ENCODE results near the gene PLCXD1. TPM values are rescaled to one million over a fixed set of nuclear protein-coding genes. Genes with fewer than 3 reads are reported as not detected.
"Not testable (repeated sequence)": the region's sequence is repeated elsewhere in the genome, so short reads cannot be mapped to it uniquely, and the experiment has no call there.

Gene PLCXD1
- total RNA-seq (2022) (19.1 and 23.2 TPM in 2 replicates), Bru-seq, nascent RNA (percentile 43 among the genes with signal in this experiment), BruChase-seq, experiment 1, labeled RNA remaining after a 6-hour chase (percentile 57 among the genes with signal in this experiment), BruChase-seq, experiment 2, labeled RNA remaining after a 2-hour chase (percentile 57 among the genes with signal in this experiment)
- long read RNA-seq, partial matches to known transcripts: 0 of 6 reads
- long read RNA-seq, other reads (novel, unspliced or antisense): 6 of 6 reads

- no peak within 1 kb of the TSS for H3K27ac Mint-ChIP-seq (ENCODE audit: unreplicated experiment)
- intact Hi-C loops (cut with micrococcal nuclease; ENCODE audit: unreplicated experiment): no loop called here
- no peaks in the 10 kb centered on the region for H3K27me3 Mint-ChIP-seq (ENCODE audit: unreplicated experiment)
- H3K4me3 Mint-ChIP-seq (ENCODE audit: low read depth, unreplicated experiment): no peak within 1 kb of the TSS
- H3K4me1 Mint-ChIP-seq (ENCODE audit: low read depth, unreplicated experiment): peaks cover 13% of the 10 kb centered on the region
- no peak for DNase-seq
- H3K9me3 Mint-ChIP-seq (ENCODE audit: low read depth, unreplicated experiment): no peaks in the 10 kb centered on the region
- CTCF ChIA-PET: no interaction called here
- peaks cover 10% of the 10 kb centered on the region for H3K36me3 Mint-ChIP-seq (ENCODE audit: insufficient read depth, unreplicated experiment)
- no peak for TF ChIP-seq CTCF (IDR thresholded peaks at IDR 0.05; ENCODE audit: unreplicated experiment)
- BruUV-seq (replicated peaks): no TSS peak
Observed at GRCh38 chrX:281166-281999, at the start of gene PLCXD1. Gene PLCXD1 (plus strand): TSS chrX:281381. CDS start chrX:284188, 2,807 bp downstream.

GRCh38 chrX:231637-232277 is 49.4 kb upstream of the PLCXD1 start:
- H3K27ac Mint-ChIP-seq (ENCODE audit: unreplicated experiment); H3K4me1 Mint-ChIP-seq (ENCODE audit: low read depth, unreplicated experiment); CTCF ChIA-PET: not testable (repeated sequence)

GRCh38 chrX:232278-232655 is 48.9 kb upstream of the PLCXD1 start:
- DNase-seq; H3K4me3 Mint-ChIP-seq (ENCODE audit: low read depth, unreplicated experiment); H3K27ac Mint-ChIP-seq (ENCODE audit: unreplicated experiment); H3K36me3 Mint-ChIP-seq (ENCODE audit: insufficient read depth, unreplicated experiment); H3K27me3 Mint-ChIP-seq (ENCODE audit: unreplicated experiment); CTCF ChIA-PET; intact Hi-C loops (cut with micrococcal nuclease; ENCODE audit: unreplicated experiment); H3K9me3 Mint-ChIP-seq (ENCODE audit: low read depth, unreplicated experiment); BruUV-seq (replicated peaks); H3K4me1 Mint-ChIP-seq (ENCODE audit: low read depth, unreplicated experiment): not testable (repeated sequence)

More at GRCh38 chrX:231637-232277, 49.4 kb upstream of the PLCXD1 start:
- H3K27me3 Mint-ChIP-seq (ENCODE audit: unreplicated experiment); H3K9me3 Mint-ChIP-seq (ENCODE audit: low read depth, unreplicated experiment); BruUV-seq (replicated peaks); H3K36me3 Mint-ChIP-seq (ENCODE audit: insufficient read depth, unreplicated experiment); DNase-seq; H3K4me3 Mint-ChIP-seq (ENCODE audit: low read depth, unreplicated experiment); intact Hi-C loops (cut with micrococcal nuclease; ENCODE audit: unreplicated experiment): not testable (repeated sequence)

GRCh38 chrX:236201-236600 is 45.0 kb upstream of the PLCXD1 start:
- intact Hi-C loops (cut with micrococcal nuclease; ENCODE audit: unreplicated experiment); H3K4me1 Mint-ChIP-seq (ENCODE audit: low read depth, unreplicated experiment); H3K4me3 Mint-ChIP-seq (ENCODE audit: low read depth, unreplicated experiment); H3K36me3 Mint-ChIP-seq (ENCODE audit: insufficient read depth, unreplicated experiment); H3K9me3 Mint-ChIP-seq (ENCODE audit: low read depth, unreplicated experiment); H3K27me3 Mint-ChIP-seq (ENCODE audit: unreplicated experiment); DNase-seq; H3K27ac Mint-ChIP-seq (ENCODE audit: unreplicated experiment); BruUV-seq (replicated peaks); CTCF ChIA-PET: not testable (repeated sequence)

- Mint-ChIP-seq H3K4me3 (ENCODE audit: low read depth, unreplicated experiment) (no peak overlapping the region), H3K27ac (ENCODE audit: unreplicated experiment) (no peak overlapping the region), H3K4me1 (ENCODE audit: low read depth, unreplicated experiment) (no peaks in the 10 kb centered on the region), H3K36me3 (ENCODE audit: insufficient read depth, unreplicated experiment) (peaks cover 5% of the 10 kb centered on the region), H3K27me3 (ENCODE audit: unreplicated experiment) (no peaks in the 10 kb centered on the region), H3K9me3 (ENCODE audit: low read depth, unreplicated experiment) (peaks cover 10% of the 10 kb centered on the region)
- no TSS peak for BruUV-seq (replicated peaks)
- no peak for TF ChIP-seq CTCF (IDR thresholded peaks at IDR 0.05; ENCODE audit: unreplicated experiment)
- CTCF ChIA-PET: no interaction called here
- DNase-seq: no peak
- intact Hi-C loops (cut with micrococcal nuclease; ENCODE audit: unreplicated experiment): no loop called here
Observed at GRCh38 chrX:250965-251364, 30.2 kb upstream of the PLCXD1 start.

GRCh38 chrX:251396-252243 is 29.6 kb upstream of the PLCXD1 start:
- intact Hi-C loops (cut with micrococcal nuclease; ENCODE audit: unreplicated experiment); BruUV-seq (replicated peaks); H3K36me3 Mint-ChIP-seq (ENCODE audit: insufficient read depth, unreplicated experiment); H3K27me3 Mint-ChIP-seq (ENCODE audit: unreplicated experiment); DNase-seq; H3K27ac Mint-ChIP-seq (ENCODE audit: unreplicated experiment); CTCF ChIA-PET; H3K4me1 Mint-ChIP-seq (ENCODE audit: low read depth, unreplicated experiment); H3K4me3 Mint-ChIP-seq (ENCODE audit: low read depth, unreplicated experiment): not testable (repeated sequence)
- peaks cover 10% of the 10 kb centered on the region for H3K9me3 Mint-ChIP-seq (ENCODE audit: low read depth, unreplicated experiment)
